H9 (cell line): Measurements from ENCODE around the gene KAZN. TPM values are rescaled to one million over a fixed set of nuclear protein-coding genes. Genes with fewer than 3 reads are reported as not detected.

Experiments
- DNase-seq: peaks from one replicate; pipeline ENCODE4 v3.0.0-alpha.2; 2017
- H2AFZ ChIP-seq: one replicate; pipeline ENCODE4 v1.6.1; 2013; ENCODE audit warnings: mild to moderate bottlenecking, low read length, control low read depth, moderate library complexity
- H2AK5ac ChIP-seq: 2 replicates; pipeline ENCODE4 v1.6.1; 2013; ENCODE audit warnings: low read length, control low read depth, mixed read lengths; ENCODE audit not compliant: insufficient read length
- H2BK120ac ChIP-seq: one replicate; pipeline ENCODE4 v1.6.1; 2013; ENCODE audit warnings: low read depth, mild to moderate bottlenecking, low read length, control low read depth, inconsistent platforms; ENCODE audit not compliant: poor library complexity, severe bottlenecking
- H2BK12ac ChIP-seq: 2 replicates; pipeline ENCODE4 v1.6.1; 2013; ENCODE audit warnings: low read length, control low read depth, mixed read lengths, low read depth; ENCODE audit not compliant: insufficient read length
- H2BK15ac ChIP-seq: 2 replicates; pipeline ENCODE4 v1.6.1; 2013; ENCODE audit warnings: low read depth, low read length, control low read depth
- H2BK20ac ChIP-seq: one replicate; pipeline ENCODE4 v1.6.1; 2013; ENCODE audit warnings: low read depth, mild to moderate bottlenecking, low read length, control low read depth, inconsistent platforms; ENCODE audit not compliant: poor library complexity, severe bottlenecking
- H2BK5ac ChIP-seq: 2 replicates; pipeline ENCODE4 v1.6.1; 2013; ENCODE audit warnings: low read length, control low read depth, mixed read lengths; ENCODE audit not compliant: insufficient read length
- H3K14ac ChIP-seq: 2 replicates; pipeline ENCODE4 v1.6.1; 2013; ENCODE audit warnings: low read length, control low read depth; ENCODE audit not compliant: insufficient read depth
- H3K18ac ChIP-seq: 2 replicates; pipeline ENCODE4 v1.6.1; 2013; ENCODE audit warnings: low read depth, mild to moderate bottlenecking, mixed read lengths, low read length, control low read depth; ENCODE audit not compliant: insufficient read length
- H3K23ac ChIP-seq: 2 replicates; pipeline ENCODE4 v1.6.1; 2013; ENCODE audit warnings: low read length, control low read depth, mixed read lengths, low read depth; ENCODE audit not compliant: insufficient read length
- H3K23me2 ChIP-seq: 2 replicates; pipeline ENCODE4 v1.6.1; 2013; ENCODE audit warnings: low read depth, mild to moderate bottlenecking, mixed read lengths, low read length, control low read depth; ENCODE audit not compliant: insufficient read length, poor library complexity, severe bottlenecking
- H3K27ac ChIP-seq: 2 replicates; pipeline ENCODE4 v1.5.1; 2013; ENCODE audit warnings: low read length, control low read depth, mixed read lengths, low read depth; ENCODE audit not compliant: insufficient read length
- H3K27me3 ChIP-seq: 2 replicates; pipeline ENCODE4 v1.6.1; 2013; ENCODE audit warnings: low read length, control low read depth, inconsistent platforms; ENCODE audit not compliant: insufficient read depth
- H3K4ac ChIP-seq: 2 replicates; pipeline ENCODE4 v1.6.1; 2013; ENCODE audit warnings: low read depth, mild to moderate bottlenecking, control low read depth, inconsistent platforms, low read length, moderate library complexity
- H3K4me1 ChIP-seq: 2 replicates; pipeline ENCODE4 v1.6.1; 2013; ENCODE audit warnings: low read length, control low read depth, inconsistent platforms; ENCODE audit not compliant: insufficient read depth
- H3K4me2 ChIP-seq: 2 replicates; pipeline ENCODE4 v1.6.1; 2013; ENCODE audit warnings: low read length, control low read depth, mixed read lengths; ENCODE audit not compliant: insufficient read length, insufficient read depth
- H3K56ac ChIP-seq: 2 replicates; pipeline ENCODE4 v1.6.1; 2013; ENCODE audit warnings: low read depth, mild to moderate bottlenecking, mixed read lengths, low read length, control low read depth; ENCODE audit not compliant: insufficient read length
- H3K79me1 ChIP-seq: 2 replicates; pipeline ENCODE4 v1.6.1; 2013; ENCODE audit warnings: low read depth, mild to moderate bottlenecking, moderate library complexity, low read length, control low read depth, inconsistent platforms; ENCODE audit not compliant: insufficient read depth, poor library complexity, severe bottlenecking
- H3K79me2 ChIP-seq: 2 replicates; pipeline ENCODE4 v1.6.1; 2013; ENCODE audit warnings: low read length, control low read depth, inconsistent platforms; ENCODE audit not compliant: insufficient read depth
- H3K9ac ChIP-seq: 2 replicates; pipeline ENCODE4 v1.6.1; 2013; ENCODE audit warnings: low read length, control low read depth, mixed read lengths; ENCODE audit not compliant: insufficient read length; ENCODE audit errors: extremely low read depth
- H3K9me3 ChIP-seq: one replicate; pipeline ENCODE4 v1.6.1; 2013; ENCODE audit warnings: low read depth, low read length, inconsistent platforms; ENCODE audit not compliant: control insufficient read depth
- H3T11ph ChIP-seq: one replicate; pipeline ENCODE4 v1.6.1; 2013; ENCODE audit warnings: mild to moderate bottlenecking, low read length, control low read depth, inconsistent platforms
- H4K20me1 ChIP-seq: one replicate; pipeline ENCODE4 v1.6.1; 2013; ENCODE audit not compliant: control insufficient read depth, insufficient read length, insufficient read depth
- H4K5ac ChIP-seq: 2 replicates; pipeline ENCODE4 v1.6.1; 2013; ENCODE audit warnings: low read depth, mild to moderate bottlenecking, mixed read lengths, low read length, control low read depth; ENCODE audit not compliant: insufficient read length
- H4K8ac ChIP-seq: replicated peaks from 2 replicates; pipeline ENCODE4 v1.6.1; 2013; ENCODE audit warnings: low read length, control low read depth, mixed read lengths, low read depth; ENCODE audit not compliant: insufficient read length
- H4K91ac ChIP-seq: 2 replicates; pipeline ENCODE4 v1.6.1; 2013; ENCODE audit warnings: low read depth, mild to moderate bottlenecking, moderate library complexity, mixed read lengths, low read length, control low read depth; ENCODE audit not compliant: insufficient read length
- H3K27ac Mint-ChIP-seq, 3 experiments: 2 replicates in 2 of 3; 3 replicates in 1 of 3; pipeline ENCODE4 v1.8.0; 2020 to 2021; ENCODE audit warnings: mixed read lengths in 3 of 3, mild to moderate bottlenecking in 1 of 3, moderate library complexity in 1 of 3
- H3K27me3 Mint-ChIP-seq: 2 replicates; pipeline ENCODE4 v1.8.0; 2021; ENCODE audit warnings: low read depth, mild to moderate bottlenecking, moderate library complexity, mixed read lengths
- H3K36me3 Mint-ChIP-seq, 3 experiments: 2 replicates in 2 of 3; 3 replicates in 1 of 3; pipeline ENCODE4 v1.8.0; 2020 to 2021; ENCODE audit warnings: low read depth in 3 of 3, mixed read lengths in 3 of 3; ENCODE audit not compliant: insufficient read depth in 1 of 3
- H3K4me1 Mint-ChIP-seq, 2 experiments: 2 replicates each; pipeline ENCODE4 v1.8.0; 2020; ENCODE audit warnings: mixed read lengths in 2 of 2
- H3K4me3 Mint-ChIP-seq, 2 experiments: 2 replicates in 1 of 2; 3 replicates in 1 of 2; pipeline ENCODE4 v1.8.0; 2020 to 2021; ENCODE audit warnings: mild to moderate bottlenecking in 2 of 2, mixed read lengths in 2 of 2, moderate library complexity in 1 of 2
- H3K9me3 Mint-ChIP-seq, 2 experiments: 2 replicates in 1 of 2; 3 replicates in 1 of 2; pipeline ENCODE4 v1.8.0; 2020; ENCODE audit warnings: mild to moderate bottlenecking in 2 of 2, mixed read lengths in 2 of 2, moderate library complexity in 1 of 2
- WGBS: extraction: QIAGEN DNeasy Blood & Tissue Kit; methylation state at CpG from one replicate; pipeline ENCODE4 v1.1.7; 2013; ENCODE audit warnings: missing lambda C conversion rate, low lambda C conversion rate, mixed read lengths; ENCODE audit not compliant: insufficient read length; ENCODE audit errors: extremely low coverage; 5-methylcytosine and 5-hydroxymethylcytosine counted together
- total RNA-seq: library from RNA; stranded (reverse); gene quantifications from 2 replicates; pipeline ENCODE4 v1.2.1, GENCODE V29; 2021
- TF ChIP-seq, protein P1 (sequence below): fragments of 200-600 bp; sonication (generic); conservative IDR thresholded peaks from 3 replicates; pipeline ENCODE4 v1.8.0; 2021; ENCODE audit warnings: antibody characterized with exemption, mild to moderate bottlenecking

The KAZN gene
- total RNA-seq, 1 experiment from 2014 or later = 7.6 TPM

GRCh38 chr1:14612256-14612655, 13.8 kb downstream of the KAZN start:
- Mint-ChIP-seq H3K27me3 (no peaks in the 10 kb centered on the region; the same call in 1 of the 2 replicates), H3K36me3 (peaks cover 0 to 8% (median 4%) of the 10 kb centered on the region in 3 experiments; a peak in 4 of 7 replicates), H3K9me3 (no peaks in the 10 kb centered on the region), H3K4me1 (peaks cover 9 to 14% of the 10 kb centered on the region in 2 experiments), H3K27ac (no peak overlapping the region), H3K4me3 (no peak overlapping the region)
- Histone ChIP-seq H3K79me2 (no peaks in the 10 kb centered on the region), H3K4ac (no peak overlapping the region), H4K8ac (no peak overlapping the region), H3T11ph (no peak overlapping the region), H2BK15ac (no peak overlapping the region), H2AFZ (no peak overlapping the region), H3K79me1 (no peaks in the 10 kb centered on the region), H4K20me1 (no peaks in the 10 kb centered on the region), H3K9ac (no peak overlapping the region), H3K23me2 (no peaks in the 10 kb centered on the region), H3K9me3 (no peaks in the 10 kb centered on the region), H4K91ac (no peak overlapping the region), H3K27ac (no peak overlapping the region), H3K27me3 (no peaks in the 10 kb centered on the region), H2BK12ac (no peak overlapping the region), H3K14ac (no peak overlapping the region), H2AK5ac (no peak overlapping the region), H2BK120ac (no peak overlapping the region), H4K5ac (no peak overlapping the region), H3K56ac (no peak overlapping the region), H3K4me2 (no peak overlapping the region), H2BK5ac (no peak overlapping the region), H3K23ac (no peak overlapping the region), H3K18ac (no peak overlapping the region), H2BK20ac (no peak overlapping the region), H3K4me1 (no peaks in the 10 kb centered on the region)
- TF ChIP-seq, protein P1, sequence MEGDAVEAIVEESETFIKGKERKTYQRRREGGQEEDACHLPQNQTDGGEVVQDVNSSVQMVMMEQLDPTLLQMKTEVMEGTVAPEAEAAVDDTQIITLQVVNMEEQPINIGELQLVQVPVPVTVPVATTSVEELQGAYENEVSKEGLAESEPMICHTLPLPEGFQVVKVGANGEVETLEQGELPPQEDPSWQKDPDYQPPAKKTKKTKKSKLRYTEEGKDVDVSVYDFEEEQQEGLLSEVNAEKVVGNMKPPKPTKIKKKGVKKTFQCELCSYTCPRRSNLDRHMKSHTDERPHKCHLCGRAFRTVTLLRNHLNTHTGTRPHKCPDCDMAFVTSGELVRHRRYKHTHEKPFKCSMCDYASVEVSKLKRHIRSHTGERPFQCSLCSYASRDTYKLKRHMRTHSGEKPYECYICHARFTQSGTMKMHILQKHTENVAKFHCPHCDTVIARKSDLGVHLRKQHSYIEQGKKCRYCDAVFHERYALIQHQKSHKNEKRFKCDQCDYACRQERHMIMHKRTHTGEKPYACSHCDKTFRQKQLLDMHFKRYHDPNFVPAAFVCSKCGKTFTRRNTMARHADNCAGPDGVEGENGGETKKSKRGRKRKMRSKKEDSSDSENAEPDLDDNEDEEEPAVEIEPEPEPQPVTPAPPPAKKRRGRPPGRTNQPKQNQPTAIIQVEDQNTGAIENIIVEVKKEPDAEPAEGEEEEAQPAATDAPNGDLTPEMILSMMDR = no peak
- DNase-seq = no peak
- no CpG with 5 or more reads among the region's 5 CpGs for WGBS
